GM18508 (cell line): ENCODE measurements around the gene TXNDC17.
"Not testable (repeated sequence)": the region's sequence is repeated elsewhere in the genome, so short reads cannot be mapped to it uniquely, and the experiment has no call there.

Experiments
- ATAC-seq: cut with Tn5 transposase; IDR thresholded peaks from one replicate; pipeline ENCODE4 v1.9.1; 2021; ENCODE audit warnings: moderate number of reproducible peaks; ENCODE audit not compliant: insufficient read depth, unreplicated experiment

TXNDC17 gene

DNA sequence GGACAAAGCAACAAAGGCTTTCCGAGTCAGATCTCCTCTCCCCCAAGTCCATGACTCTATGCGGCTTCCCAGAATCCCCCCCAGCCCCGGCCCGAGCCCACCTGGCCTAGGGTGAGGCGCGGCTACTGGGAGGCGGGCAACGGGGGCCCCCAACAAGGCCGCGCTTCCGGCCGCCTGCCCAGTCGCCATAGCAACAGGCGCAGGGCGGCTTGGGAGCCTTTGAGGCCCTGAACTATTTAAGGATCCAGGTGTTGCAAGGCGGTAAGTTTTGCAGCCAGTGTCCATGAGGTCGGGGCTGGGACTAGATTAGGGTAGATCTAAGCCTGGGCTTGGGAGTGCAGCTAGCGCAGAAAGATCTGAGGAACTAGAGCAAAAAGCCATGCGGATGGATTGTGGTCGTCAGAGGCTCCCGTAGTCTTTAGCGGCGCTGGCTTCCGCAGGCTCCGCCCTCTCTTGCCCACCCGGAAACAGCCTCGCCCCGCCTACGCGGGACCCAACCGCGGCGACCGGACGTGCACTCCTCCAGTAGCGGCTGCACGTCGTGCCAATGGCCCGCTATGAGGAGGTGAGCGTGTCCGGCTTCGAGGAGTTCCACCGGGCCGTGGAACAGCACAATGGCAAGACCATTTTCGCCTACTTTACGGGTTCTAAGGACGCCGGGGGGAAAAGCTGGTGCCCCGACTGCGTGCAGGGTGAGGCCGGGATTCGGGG lies at the start of gene TXNDC17, which contains the start of gene KIAA0753:
Gene TXNDC17, plus strand, starts transcription at position 525 of the 711 bp plus-strand sequence. Its CDS starts 23 bp downstream, at position 548.
Gene KIAA0753, minus strand, starts transcription at position 176 of the 711 bp plus-strand sequence. CDS start 5,608 bp downstream, outside the sequence.
- ATAC-seq, result peak; percentile 52

DNA sequence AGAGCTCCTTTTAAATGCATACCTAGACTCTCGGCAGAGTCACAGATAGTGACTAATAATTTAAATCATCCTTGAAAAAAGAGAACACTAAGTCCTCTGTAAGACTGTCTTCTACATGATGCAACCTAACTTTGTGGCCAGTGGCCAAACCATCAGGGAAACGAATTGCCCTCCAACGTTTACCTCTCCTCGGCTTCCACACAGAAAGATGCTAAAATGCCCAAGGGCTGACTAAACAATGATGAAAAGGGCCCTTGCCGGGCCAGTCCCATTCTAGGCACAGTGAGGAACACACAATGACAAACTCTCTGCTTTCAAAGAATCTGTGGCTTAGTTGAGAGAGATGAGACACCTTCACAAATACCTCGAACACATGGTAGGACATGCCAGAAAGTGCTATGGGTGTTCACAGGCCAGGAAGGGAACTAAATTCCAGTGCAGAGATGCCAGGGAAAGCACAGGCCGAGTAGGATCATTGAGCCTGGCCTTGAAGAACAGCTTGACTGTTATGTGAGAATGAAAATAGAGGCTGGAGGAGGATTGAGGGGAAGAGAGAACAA lies 49.2 kb upstream of the TXNDC17 start:
- no peak for ATAC-seq

DNA sequence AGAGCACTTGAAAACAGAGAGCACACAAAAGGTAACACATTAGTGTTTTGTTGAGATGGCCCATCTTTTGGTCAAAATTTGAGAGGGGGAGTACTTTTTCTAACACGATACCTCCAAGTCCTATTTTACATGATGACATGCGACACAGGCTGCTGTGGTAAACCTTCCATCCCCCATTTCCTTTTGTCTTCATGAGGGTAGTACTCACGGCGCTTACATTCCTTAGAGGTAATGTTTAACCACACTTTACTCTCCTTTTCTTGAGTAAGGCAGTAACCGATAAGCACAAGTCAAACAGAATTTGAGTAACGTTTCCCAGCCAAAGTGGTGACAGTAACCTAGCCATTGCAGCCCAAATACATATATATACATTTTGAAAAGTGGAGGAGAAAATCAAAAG lies 48.7 kb upstream of the TXNDC17 start:
- no peak for ATAC-seq

DNA sequence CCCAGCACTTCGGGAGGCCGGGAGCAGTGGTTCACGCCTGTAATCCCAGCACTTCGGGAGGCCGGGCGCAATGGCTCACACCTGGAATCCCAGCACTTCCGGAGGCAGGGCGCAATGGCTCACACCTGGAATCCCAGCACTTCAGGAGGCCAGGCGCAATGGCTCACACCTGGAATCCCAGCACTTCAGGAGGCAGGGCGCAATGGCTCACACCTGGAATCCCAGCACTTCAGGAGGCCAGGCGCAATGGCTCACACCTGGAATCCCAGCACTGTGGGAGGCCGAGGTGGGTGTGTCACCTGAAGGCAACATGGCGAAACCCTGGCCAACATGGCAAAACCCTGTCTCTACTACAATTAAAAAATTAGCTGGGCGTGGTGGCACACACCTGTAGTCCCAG lies 47.5 kb upstream of the TXNDC17 start:
- ATAC-seq, result not testable (repeated sequence)

DNA sequence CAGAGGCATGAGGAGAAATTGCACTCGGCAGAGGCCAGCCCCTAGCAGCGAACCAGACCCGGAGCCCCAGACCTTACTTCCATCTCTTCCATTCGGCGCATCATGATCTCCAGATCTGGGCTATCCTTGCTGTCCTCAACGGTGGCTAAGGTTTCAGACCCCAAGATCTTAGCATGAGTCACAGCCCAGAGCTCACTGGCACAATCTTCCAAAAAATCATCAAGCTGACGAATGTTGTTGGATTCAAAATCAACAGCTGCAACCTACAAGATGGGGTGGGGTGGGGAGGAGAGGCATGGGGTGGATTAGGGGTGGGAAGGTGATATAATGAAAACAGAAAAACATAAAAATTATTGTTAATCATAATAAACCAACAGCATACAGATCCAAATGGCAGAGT lies 44.8 kb upstream of the TXNDC17 start:
- no peak for ATAC-seq

DNA sequence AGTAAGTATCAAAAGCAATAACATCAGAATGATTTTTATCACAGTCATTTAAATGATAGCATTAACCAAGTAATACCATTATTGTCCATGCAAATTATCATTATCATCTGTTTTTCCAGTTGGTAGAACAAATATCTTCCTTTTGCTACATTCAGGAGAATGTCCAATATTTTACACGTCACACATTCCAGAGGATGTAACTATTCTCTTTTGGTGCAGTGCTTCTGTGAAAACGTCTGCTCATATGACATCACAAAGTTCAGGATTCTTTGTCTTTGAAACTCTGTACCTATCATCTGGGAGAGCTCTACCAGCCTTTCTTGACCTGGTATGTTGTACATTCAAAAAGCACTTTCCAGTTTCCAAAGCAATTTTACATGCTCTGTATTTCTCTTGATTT lies 44.3 kb upstream of the TXNDC17 start:
- no peak for ATAC-seq

DNA sequence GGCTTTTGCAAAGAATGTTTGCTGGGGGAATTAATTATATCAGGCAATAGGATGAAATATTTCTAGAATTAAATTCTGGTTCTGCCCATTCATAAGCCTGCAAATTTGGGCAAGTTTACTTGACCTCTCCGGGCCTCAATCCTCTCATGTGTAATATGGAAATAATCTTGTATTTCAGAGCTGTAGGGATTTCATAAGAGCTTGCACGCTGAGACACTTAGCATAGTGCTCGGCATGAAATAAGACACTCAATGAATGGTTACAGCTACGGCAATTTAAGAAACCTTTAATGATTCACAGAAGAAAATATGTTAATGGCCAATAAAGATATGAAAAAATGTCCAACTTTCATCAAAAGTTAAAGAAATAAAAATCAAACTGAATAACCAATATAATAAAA lies 43.9 kb upstream of the TXNDC17 start:
- no peak for ATAC-seq

DNA sequence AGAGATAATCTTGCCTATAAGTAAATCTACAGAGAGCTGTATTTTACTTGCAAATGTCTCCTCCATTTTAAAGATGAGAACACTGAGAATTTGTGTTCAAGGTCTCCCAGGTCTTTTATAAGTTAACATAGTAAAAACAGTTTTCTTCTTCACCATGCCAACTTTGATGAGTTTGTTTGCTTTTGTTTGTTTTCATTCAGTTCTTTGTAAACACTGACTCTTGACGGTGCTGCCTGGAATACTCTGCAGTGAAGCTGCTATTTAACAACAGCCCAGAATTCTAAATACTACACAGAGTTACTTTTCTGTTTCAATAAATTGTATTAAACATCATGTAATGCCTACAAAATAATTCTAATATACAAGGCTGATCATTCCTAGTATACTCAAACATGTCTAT lies 43.1 kb upstream of the TXNDC17 start:
- no peak for ATAC-seq

DNA sequence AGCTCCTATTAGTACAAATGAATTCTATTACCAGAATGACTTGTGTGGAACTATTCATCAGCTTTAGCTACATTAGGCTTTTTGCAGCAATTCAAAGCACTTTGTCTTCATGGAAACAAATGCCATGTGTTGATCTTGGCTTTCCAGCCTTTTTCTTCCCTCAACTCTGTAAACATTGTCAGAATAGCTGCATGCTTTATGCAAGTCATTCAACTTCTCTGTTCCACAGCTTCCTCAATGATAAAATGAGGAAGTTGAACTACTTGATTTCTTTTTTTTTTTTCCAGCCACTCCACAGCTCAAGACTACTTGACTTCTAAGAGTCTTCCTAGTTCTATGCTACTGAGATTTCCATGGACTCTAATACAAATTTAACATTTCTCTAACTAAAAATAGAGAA lies 41.5 kb upstream of the TXNDC17 start:
- ATAC-seq, result no peak

DNA sequence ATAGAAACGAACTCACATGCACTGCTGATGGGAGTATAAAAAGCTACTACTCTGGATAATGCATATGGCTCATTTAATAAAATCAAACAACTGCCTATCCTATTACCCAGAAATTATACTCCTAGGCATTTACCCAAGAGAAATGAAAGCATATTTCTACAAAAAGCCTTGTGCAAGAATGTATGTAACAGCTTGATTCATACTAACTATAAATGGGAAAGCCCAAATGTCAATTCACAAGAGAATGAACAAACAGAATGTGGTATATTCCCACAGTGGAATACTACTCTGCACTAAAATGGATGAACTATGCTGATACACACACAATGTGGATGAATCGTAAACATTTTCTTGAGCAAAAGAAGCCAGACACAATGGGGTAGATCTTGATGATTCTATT lies 38.7 kb upstream of the TXNDC17 start:
- no peak for ATAC-seq

DNA sequence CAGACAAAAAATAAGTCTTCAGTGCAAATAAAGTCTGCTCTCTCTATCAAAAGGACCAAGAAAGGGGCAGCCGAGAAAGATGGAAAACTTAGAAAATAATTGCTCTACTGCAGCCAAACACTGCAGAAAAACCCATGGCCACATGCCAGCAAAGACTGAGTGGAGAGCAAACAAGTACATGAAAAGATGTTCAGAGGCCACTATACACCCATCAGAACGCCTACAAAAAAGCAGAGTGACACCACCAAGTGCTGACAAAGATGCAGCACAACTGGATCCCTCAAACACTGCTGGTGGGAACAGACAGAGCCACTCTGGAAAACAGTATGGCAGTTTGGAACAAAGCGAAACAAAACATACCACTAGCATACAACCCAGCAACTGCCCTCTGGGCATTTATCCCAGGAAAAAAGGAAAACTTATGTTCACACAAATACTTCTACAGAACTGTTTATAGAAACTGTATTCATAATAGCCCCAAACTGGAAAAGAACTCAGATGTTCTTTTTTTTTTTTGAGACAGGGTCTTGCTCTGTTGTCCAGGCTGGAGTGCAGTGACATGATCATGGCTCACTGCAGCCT lies 37.0 kb upstream of the TXNDC17 start:
- ATAC-seq, result no peak

DNA sequence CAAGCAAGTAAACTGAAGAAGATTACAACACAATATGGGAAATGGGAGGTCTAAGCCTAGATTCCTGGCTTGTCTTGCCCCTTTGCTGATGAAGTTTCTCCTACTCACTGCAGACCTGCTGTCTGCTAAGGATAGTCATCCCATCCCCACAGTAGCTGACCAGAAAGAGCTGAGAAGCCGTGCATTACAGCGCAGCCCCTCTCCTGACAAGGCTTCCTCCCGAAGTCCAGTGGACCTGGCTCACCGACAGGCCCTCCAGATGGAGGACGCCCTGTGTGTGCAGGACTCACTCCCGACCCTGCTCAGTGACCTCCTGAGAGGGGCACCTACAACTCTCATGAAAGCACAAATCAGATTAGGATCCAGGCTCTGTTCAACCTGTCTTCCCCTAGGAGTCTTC lies 35.7 kb upstream of the TXNDC17 start:
- ATAC-seq, result no peak

DNA sequence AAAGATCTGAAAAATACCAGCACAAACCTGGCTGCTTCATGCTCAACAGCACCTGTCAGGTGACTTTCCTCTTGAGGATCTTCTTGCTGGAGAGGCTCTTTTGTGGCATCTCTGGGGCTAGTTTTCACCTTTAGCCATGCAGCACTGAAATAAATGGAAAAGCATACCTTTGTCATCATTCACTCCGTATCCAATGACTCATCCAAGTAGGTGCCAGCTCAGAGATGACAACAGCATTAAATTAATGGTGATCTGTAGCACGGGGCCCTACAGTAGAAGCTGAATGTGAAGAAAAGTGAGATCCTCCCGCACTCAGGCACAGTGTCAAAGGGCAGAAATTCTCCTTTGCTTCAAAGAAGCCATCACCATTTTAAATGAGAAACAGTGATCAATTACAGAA lies 32.5 kb upstream of the TXNDC17 start:
- no peak for ATAC-seq

DNA sequence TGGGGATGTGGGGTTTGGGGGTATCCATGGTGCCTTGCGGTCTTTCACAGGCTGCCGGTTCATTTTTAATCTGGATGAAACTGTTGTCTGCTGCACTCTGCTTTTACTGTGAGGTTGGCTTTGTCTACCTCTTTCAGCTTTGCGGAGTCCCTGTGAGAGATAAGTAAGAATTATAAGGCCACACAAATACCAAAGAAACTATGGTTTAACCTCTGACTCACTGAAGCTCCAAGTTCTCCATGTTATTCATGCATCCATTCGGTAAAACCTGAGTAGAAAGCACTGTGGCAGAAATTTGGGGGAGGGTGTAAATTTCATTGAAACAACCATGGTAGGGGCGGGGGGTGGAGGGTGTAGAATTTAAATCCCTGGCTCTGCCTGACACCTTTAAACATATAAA lies 30.8 kb upstream of the TXNDC17 start:
- ATAC-seq, result no peak

DNA sequence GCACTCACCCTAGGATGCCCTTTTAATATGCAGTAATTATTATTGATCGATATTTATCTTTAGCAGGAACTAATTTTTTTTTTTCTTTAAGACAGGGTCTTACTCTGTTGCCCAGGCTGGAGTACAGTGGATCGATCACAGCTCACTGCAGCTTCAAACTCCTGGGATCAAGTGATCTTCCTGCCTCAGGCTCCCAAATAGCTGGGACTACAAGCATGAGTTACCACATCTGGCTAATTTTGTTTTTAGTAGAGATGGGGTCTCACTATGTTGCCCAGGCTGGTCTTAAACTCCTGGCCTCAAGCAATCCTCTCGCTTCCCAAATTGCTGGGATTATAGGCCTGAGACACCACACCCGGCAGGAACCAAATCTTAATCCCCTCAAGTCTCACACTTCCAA lies 29.6 kb upstream of the TXNDC17 start:
- ATAC-seq, result no peak

DNA sequence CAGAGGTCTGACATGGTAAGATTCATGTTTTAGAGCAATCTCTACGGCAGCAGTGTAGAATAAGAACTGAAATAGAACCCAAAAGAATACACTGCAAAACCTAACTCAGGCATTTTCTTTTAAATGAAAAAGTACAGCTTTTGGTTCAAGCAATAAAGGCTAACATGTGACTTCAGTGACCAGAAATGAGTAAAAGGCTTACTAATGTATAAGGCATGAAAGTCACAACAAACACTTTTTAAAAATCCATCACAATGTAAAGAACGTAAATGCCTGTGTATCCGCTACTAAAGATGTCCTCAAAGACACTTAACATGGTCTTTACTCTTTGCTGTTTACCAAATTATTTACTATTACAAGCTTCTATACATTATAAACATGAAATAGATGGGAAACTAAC lies 16.9 kb upstream of the TXNDC17 start:
- no peak for ATAC-seq

DNA sequence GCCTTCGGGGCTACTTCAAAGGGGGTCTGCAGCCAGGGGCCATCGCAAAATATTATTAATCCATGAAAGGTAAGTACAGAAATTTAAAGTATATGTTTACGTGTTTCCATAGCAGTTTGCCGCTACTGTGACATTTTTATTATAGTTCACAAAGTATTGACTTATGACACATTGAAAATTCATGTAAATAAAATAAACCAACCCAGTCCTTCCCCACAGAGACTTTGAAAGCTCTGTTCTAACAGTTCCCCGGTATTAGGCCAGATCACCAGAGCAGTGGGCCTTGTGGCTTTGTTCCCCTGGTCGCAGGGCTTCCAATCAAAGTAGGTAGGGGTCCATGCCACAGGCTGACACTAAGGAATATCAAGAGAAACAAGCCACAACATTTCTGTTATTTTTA lies 14.2 kb upstream of the TXNDC17 start:
- no peak for ATAC-seq

DNA sequence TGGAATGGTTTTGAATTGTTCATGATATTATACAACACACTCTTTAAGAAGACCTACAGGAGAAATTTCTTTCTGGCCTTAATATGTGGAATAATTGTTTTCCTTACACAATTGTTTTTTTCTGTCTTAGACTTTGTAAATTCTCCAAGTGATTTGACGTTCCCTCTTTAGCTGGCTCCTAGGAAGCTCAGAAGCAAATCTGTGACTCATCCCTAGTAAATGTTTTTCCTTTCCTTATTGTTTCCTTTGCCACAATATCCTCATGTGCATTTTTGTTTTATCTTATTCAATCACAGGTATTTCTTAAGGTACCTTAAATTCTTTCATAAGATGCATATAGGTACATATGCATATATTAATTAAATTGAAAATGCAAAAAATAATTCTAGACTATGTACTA lies 13.8 kb upstream of the TXNDC17 start:
- no peak for ATAC-seq

DNA sequence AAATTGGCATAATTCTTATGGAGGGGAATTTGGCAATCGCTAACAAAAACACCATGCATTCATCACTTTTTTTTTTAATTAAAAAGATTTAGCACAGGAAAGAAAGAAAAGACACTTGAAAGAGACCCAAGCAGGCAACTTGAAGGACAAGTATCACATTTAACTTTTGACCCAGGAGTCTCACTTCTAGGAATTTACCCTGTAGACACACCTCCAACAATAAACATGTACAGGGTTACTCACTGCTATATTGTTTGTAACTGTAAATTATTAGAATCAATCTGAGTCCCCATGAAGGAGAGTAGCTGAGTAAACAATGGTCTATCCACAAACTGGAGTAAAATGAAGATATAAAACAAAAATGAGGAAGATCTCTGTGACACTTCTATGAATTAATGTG lies 10.5 kb upstream of the TXNDC17 start:
- ATAC-seq, result no peak

DNA sequence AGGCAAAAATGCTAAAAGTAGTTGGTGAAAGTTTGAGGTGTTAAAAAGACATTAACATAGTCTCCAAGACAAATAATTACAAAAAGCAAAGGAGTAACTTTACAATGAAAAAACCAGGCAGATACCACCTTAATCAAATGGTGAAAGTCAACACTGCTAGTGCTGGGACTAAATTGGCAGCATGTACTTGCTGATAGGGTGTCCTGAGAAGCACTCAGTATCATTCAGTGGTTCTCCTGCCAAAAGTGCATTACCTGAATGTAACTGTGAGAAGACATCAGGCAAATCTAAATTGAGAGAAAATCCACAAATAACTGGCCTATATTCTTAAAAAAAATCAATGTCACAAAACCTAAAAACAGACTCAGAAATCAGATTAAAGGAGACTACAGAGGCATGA lies 8.3 kb upstream of the TXNDC17 start:
- no peak for ATAC-seq

DNA sequence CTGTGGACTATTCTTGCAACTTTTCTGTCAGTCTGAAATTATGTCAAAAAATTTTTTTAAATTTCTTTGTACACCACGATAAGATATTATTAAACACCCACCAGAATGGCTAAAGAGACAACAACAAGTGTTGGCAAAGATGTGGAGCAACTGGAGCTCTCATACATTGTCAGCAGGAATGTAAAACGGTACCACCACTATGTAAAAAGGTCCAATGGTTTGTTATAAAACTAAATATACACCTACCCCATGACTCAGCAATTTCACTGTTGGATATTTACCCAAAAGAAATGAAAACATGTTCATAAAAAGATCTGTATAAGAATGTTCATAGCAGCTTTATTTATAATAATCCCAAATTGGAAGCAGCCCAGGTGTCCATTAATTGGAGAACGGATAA lies 7.6 kb upstream of the TXNDC17 start:
- ATAC-seq, result no peak

DNA sequence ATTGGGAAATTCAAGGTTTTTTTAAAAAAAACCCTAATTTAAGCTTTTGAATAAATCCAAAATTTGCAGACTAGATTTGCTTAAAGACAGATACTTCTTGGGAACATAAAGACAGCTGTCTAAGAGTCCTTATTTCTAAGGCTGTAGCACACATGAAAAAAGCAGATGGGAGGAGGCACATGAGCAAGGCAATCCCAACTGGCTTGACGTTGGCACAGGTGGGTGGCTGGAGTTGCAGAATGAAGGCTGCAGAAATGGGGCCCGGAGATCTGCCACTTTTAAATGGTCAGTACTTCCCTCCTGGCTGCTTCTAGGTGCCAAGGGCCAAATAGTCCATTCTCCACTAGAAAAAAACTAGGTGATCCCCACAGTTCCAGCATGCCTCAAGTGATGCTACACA lies 4.8 kb upstream of the TXNDC17 start:
- no peak for ATAC-seq
